Measurements from ENCODE around the gene ATRN.

Gene ATRN

DNA sequence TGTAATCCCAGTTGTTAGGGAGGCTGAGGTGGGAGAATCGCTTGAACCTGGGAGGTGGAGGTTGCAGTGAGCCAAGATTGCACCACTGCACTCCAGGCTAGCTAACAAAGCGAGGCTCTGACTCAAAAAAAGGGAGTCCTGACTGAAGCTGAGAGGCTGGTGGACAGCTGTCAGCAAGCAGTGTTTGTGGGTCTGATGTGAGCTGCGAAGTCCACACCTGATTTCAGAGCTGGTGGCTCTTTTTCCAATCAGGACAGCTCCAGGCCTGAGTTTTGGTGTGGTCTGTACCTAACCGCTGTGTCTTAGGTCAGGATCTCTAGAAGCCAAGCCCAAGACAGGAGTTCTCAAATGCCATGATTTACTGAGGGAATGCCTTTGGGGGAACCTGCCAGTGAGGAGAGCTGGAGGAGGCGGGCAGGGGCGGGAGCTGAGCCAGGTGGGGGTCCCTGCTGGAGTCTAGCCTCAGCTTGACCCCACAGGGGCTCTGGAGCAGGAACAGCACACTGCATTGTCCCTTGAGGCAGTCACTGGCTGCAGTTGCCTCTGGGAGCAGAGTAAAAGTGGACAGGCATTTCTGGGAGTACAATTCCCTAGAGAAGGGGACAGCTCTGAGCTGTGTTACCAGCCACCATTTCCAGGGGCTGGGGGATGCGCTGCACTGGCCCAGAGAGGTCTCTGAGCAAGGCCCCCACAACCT, 187.3 kb downstream of the ATRN start:
- DNase-seq (ENCODE audit: low spot score) = no peak

DNA sequence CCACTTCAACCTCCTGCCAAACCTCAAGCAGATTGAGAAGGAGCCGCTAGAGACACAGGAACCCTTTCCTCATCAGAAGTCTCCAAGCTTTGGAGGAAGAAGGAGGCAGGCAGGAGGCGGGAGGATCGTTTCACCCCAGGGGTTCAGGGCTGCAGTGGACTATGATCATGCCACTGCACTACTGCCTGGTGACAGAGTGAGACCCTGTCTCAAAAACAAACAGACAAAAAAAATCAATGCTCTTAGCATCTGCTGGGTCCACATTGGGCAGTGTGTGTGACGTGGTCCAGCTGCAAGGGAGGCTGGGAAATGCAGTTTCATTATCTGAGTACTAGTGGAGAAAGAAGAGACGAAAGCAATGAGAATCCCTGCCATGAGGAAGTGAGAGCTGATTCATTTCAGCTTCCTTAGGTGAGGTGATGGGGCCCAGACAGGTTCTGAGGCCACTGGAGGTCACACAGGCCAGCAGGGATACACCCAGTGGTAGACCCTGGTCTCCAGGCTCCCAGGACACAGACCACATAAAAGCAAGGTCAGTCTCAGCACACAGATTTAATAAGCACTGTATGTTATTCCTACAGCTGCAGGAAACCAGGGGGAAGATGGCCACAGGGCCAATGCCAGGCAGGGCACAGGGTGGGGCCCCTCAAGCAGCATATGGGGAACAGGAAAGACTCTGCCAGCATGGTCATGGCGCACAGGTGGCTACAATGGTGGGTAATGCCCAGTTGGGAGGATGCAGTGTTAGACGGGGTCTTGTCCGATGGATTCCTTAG, 188.1 kb downstream of the ATRN start:
- DNase-seq (ENCODE audit: low spot score) = no peak

- no peak for DNase-seq (ENCODE audit: low spot score)
Observed at GRCh38 chr20:3659492-3660261, 188.9 kb downstream of the ATRN start.

- no peak for DNase-seq (ENCODE audit: low spot score)
Observed at GRCh38 chr20:3660262-3661059, 189.6 kb downstream of the ATRN start.

- DNase-seq (ENCODE audit: low spot score) = no peak
Observed at GRCh38 chr20:3661060-3661813, 190.4 kb downstream of the ATRN start.

GRCh38 chr20:3661814-3662665, 191.2 kb downstream of the ATRN start:
- DNase-seq (ENCODE audit: low spot score) = no peak

DNA sequence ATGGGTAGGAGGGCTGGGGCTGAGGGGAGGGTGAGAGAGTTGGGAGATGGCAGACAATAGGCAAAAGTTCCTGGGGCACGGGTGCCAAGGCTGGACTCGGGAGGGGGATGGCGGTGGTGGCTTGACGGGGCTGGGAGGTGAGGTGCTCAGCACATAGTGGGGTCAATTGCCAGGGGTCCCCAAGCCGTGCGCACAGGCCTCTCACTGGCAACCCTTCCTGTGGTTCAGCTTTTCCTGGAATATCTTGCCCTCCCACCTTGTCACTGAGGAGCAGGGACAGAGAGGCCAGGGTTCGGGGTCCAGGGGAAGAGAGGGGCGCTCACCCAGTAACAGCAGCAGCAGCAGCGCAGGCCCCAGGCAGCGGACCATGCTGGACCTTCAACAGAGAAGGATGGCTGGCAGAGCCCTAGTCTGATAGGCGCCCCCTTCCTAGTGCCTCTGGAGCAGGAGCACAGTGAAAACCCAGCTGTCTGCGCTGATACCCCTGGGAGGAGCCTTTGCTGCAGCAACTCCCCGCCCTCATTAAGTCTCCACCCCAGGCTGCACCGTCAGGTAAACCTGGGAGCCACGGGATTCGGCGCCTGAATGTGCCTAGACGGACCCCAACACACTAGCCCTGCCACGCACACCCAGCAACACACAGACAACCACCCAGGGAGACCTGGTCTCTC, 192.3 kb downstream of the ATRN start, which contains the start of gene GFRA4:
GFRA4 (minus strand) TSS at position 369 of the 671 bp plus-strand sequence; CDS start at position 369, 0 bp downstream.
- DNase-seq (ENCODE audit: low spot score) = no peak

DNA sequence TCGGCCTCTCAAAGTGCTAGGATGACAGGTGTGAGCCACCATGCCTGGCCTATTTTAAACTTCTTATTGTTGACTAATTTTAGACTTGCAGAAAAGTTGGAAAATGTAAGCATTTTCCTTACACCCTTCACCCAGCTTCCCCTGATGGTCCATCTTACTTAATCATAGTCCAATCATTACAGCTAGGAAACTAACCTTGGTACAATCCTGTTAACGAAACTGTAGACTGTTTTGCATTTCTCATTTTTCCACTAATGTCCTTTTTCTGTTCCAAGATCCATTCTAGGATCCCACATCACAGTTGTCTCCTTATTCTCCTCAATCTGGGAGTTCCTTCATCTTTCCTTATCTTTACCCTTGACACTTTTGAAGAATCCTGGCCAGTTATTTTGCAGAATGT, 193.0 kb downstream of the ATRN start:
- no peak for DNase-seq (ENCODE audit: low spot score)

DNA sequence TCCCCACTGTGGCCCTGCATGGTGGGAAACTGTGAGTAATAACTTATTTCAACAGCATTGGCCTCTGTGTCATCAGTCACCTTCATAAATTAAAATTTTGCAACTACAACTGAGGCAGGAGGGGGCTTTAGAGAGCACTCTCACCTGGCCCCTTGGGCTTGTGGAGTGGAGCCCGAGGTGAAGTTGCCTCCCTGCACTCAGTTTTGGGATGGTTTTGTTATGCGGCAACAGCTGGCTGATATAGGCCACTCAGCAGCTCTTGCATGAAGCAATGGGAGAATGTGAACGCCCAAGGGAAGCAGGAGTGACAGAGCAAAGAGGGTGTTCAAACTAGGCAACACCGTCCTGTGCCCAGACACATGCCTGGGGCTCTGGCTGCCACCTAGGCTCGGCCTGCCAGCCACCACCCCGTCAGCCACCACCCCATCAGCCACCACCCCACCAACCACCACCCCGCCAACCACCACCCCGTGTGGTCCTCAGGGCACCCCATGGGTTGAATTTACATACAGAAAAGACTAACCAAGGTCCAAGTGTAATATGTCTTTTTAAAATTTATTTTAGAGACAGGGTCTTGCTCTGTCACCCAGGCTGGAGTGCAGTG, 196.7 kb downstream of the ATRN start:
- DNase-seq (ENCODE audit: low spot score) = no peak

DNA sequence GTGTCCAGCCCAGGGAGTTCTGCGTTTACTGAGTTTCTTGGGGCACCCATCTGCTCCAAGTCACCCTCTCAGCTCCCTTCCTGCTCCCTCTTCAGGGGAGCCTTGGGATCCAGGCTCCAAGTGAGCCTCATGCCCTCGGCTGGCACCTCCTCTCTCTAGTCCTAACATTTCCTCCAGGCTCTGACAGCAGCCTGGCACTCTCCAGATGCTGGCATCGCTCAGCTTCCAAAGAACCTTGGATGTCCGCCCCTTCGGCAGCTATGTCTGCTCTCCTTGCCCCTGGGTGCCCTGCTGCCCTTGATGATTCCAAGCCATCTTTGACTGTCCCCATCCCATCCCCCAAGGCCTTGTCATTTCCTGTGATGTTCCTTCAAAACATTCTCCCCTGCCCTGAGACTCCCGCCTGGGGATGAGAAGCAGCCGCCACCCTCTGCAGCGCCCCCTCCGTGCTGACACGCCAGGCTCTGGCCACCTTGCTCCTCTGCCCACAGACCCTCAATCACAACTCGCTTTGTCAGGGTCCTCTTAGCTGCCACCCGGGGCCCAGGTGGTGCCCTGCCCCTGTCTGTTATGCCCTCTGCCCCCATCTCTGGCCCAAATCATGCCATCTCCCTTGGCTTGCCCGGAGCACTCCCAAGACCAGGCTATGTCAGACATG, 199.0 kb downstream of the ATRN start:
- DNase-seq (ENCODE audit: low spot score) = no peak

DNA sequence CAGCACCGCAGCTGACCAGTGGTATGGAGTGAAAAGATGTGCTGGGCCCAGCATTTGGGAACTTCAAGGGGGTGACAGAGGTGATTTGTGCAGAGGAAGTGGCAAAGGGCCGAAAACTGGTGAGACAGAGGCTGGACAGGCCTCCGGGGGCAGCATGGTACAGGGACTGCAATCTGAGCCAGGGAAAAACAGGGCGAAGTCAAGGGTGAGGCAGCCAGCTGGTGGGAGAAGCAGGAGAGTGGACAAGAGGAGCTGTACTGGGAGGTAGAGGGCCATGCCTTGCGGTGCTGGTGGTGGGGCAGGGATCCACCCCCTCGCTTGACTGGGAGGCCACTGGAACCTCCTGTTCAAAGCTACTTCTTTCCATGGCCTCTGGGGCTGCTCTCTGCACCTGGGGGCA, 199.7 kb downstream of the ATRN start:
- DNase-seq (ENCODE audit: low spot score) = peak; percentile 22

- DNase-seq (ENCODE audit: low spot score) = no peak
Observed at GRCh38 chr20:3670945-3671344, 200.1 kb downstream of the ATRN start.

GRCh38 chr20:3671986-3672546, 201.2 kb downstream of the ATRN start:
- DNase-seq (ENCODE audit: low spot score) = no peak

GRCh38 chr20:3672547-3673171, 201.8 kb downstream of the ATRN start:
- DNase-seq (ENCODE audit: low spot score) = no peak

DNA sequence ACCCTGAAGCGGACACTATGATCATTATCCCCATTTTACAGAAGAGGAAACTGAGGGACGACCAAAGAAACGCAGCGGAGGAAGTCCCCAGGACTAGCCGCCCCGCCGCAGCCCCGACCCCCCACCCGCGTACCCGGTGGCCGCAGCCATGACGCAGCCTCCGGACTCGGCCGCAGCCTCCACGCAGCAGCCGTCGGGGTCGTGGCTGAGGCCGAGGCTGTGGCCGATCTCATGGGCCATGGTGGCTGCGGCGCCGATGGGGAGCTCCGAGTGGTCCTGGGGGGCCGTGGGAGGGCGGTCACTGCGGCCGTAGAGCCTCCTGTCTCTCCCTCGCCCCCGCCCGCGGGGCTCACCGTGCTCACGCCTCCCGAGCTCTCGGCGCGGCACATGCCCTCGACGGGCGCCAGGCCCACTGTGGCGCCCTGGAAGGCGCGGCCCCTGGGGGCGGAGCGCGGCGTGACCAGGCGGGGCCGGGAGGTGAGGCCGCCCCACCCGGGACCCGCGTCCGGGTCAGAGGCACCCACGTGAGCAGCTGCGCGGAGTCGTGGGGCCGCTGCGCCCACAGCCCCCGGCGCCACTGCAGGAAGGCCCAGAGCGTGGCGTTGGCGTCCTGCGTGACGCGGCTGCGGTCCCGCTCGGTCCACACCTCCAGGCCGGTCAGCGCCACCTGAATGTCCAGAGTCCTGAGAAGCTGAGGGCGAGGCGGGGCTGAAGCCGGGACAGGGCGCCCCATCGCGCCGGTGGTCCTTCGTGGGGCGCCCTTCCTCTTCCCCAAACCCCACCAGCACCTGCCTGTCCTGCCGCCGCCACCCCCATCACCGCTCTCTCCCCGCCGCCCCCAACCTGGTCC, 202.6 kb downstream of the ATRN start:
- no peak for DNase-seq (ENCODE audit: low spot score)

DNA sequence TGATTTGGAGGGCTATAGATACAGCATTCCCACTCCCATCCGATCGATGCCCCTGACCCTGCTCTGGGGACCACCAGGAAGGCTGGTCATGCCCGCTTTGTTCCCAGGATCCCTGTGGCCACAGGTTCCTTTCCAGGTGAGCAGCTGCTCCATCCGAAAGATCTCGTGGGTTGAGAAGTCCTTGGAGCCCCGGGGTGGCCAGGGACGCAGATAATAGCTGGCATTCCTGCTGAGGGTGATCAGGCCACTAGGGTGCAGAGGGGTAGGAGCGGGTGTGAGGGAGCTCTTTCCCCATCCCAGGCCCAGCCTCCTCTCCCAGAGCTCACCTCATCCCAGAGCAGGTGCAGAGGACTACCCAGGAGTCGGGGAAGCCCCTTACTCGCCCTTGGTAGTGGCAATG, 203.6 kb downstream of the ATRN start:
- no peak for DNase-seq (ENCODE audit: low spot score)

All from kidney capillary endothelial cell (primary cell).